Upper lobe of left lung (tissue), 4 donors: ENCODE data around the gene SMOC2.

Source experiments
- EP300 ChIP-seq, 4 donors: sonication (generic); formaldehyde crosslinking; IDR thresholded peaks; one replicate each; pipeline ENCODE4 v1.5.1; 2017; ENCODE audit warnings: antibody characterized with exemption in 4 of 4, control low read depth in 2 of 4
- POLR2A ChIP-seq, 4 donors: fragments of 450-650 bp; IDR thresholded peaks; one replicate each; pipeline ENCODE4 v1.5.1; 2016 to 2017; ENCODE audit warnings: antibody characterized with exemption in 4 of 4, mild to moderate bottlenecking in 2 of 4
- POLR2AphosphoS5 ChIP-seq, 2 donors: sonication (generic); formaldehyde crosslinking; IDR thresholded peaks; one replicate each; pipeline ENCODE4 v1.5.1; 2017; ENCODE audit warnings: antibody characterized with exemption in 2 of 2
- TF ChIP-seq, protein P1 (sequence below), 6 experiments: fragments of 450-650 bp in 4 of 6; fragments of 200-600 bp in 2 of 6; sonication (generic) in 2 of 6; IDR thresholded peaks; one replicate each; pipeline ENCODE4 v1.5.1; 2016 to 2019; ENCODE audit warnings: antibody characterized with exemption in 6 of 6

DNA sequence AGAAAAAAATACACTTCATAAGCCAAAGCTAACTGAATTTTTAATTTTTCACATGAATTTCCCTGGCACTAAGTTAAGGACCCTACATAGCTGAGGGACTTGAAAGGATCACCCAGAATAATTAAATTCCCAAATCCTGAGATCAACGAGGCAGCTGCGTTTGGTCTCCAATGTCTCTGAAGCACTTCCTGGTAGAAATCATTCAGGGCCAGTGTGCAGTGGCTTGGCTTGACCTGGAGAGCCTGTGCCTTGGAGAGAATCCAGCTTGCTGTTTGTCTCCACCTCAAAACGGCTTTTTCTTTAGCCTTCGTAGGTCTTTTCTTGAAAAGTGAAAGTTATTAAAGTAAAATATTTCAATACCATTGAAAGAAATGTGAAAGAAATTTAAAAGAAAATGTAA is 92.4 kb downstream of the SMOC2 start:
- no peak for TF ChIP-seq POLR2A (IDR thresholded peaks at IDR 0.05)
- TF ChIP-seq, protein P1, sequence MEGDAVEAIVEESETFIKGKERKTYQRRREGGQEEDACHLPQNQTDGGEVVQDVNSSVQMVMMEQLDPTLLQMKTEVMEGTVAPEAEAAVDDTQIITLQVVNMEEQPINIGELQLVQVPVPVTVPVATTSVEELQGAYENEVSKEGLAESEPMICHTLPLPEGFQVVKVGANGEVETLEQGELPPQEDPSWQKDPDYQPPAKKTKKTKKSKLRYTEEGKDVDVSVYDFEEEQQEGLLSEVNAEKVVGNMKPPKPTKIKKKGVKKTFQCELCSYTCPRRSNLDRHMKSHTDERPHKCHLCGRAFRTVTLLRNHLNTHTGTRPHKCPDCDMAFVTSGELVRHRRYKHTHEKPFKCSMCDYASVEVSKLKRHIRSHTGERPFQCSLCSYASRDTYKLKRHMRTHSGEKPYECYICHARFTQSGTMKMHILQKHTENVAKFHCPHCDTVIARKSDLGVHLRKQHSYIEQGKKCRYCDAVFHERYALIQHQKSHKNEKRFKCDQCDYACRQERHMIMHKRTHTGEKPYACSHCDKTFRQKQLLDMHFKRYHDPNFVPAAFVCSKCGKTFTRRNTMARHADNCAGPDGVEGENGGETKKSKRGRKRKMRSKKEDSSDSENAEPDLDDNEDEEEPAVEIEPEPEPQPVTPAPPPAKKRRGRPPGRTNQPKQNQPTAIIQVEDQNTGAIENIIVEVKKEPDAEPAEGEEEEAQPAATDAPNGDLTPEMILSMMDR (IDR thresholded peaks at IDR 0.05), result no peak
- no peak for TF ChIP-seq EP300 (IDR thresholded peaks at IDR 0.05)
- TF ChIP-seq POLR2AphosphoS5 (IDR thresholded peaks at IDR 0.05), result no peak
